Fibroblast of lung (primary cell): Measurements from ENCODE around the gene DHCR24. TPM values are rescaled to one million over a fixed set of nuclear protein-coding genes. Genes with fewer than 3 reads are reported as not detected.

Source experiments
- DNase-seq, 2 donors: peaks; one replicate each; pipeline versions ENCODE4 v3.0.0 to v3.0.0-alpha.2; 2010; ENCODE audit warnings: low read depth in 2 of 2
- H2AFZ ChIP-seq: 2 replicates; pipeline ENCODE4 v1.5.1; 2012; ENCODE audit warnings: low read length, control low read depth, inconsistent platforms
- H3K27ac ChIP-seq: 2 replicates; pipeline ENCODE4 v1.5.1; 2011; ENCODE audit warnings: low read length, control low read depth; ENCODE audit not compliant: insufficient read depth
- H3K27me3 ChIP-seq: 2 replicates; pipeline ENCODE4 v1.5.1; 2011; ENCODE audit warnings: mild to moderate bottlenecking, low read length; ENCODE audit not compliant: control insufficient read depth, insufficient read depth
- H3K36me3 ChIP-seq: 2 replicates; pipeline ENCODE4 v1.5.1; 2011; ENCODE audit warnings: low read length; ENCODE audit not compliant: control insufficient read depth, insufficient read depth
- H3K4me1 ChIP-seq: 2 replicates; pipeline ENCODE4 v1.5.1; 2011; ENCODE audit warnings: low read length; ENCODE audit not compliant: control insufficient read depth, insufficient read depth; ENCODE audit errors: extremely low read depth
- H3K4me2 ChIP-seq: 2 replicates; pipeline ENCODE4 v1.5.1; 2011; ENCODE audit warnings: low read length, control low read depth; ENCODE audit not compliant: insufficient read depth; ENCODE audit errors: extremely low read depth
- H3K4me3 ChIP-seq, 4 experiments: fragments of 200-600 bp in 1 of 4; sonication (generic) in 1 of 4; replicated peaks in 1 of 4; 2 replicates each; pipeline ENCODE4 v1.5.1; 2011 to 2016; ENCODE audit warnings: low read length in 4 of 4, low read depth in 3 of 4, mild to moderate bottlenecking in 3 of 4, control low read depth in 2 of 4, inconsistent platforms in 1 of 4, mixed read lengths in 1 of 4; ENCODE audit not compliant: insufficient read depth in 1 of 4; ENCODE audit errors: control extremely low read depth in 1 of 4
- H3K79me2 ChIP-seq: 2 replicates; pipeline ENCODE4 v1.5.1; 2012; ENCODE audit warnings: mild to moderate bottlenecking, low read length, inconsistent platforms; ENCODE audit not compliant: control insufficient read depth, insufficient read depth
- H3K9ac ChIP-seq: 2 replicates; pipeline ENCODE4 v1.5.1; 2011; ENCODE audit warnings: mild to moderate bottlenecking, low read length, control low read depth; ENCODE audit not compliant: insufficient read depth
- H3K9me3 ChIP-seq: 2 replicates; pipeline ENCODE4 v1.5.1; 2012; ENCODE audit warnings: low read depth, low read length; ENCODE audit not compliant: control insufficient read depth, insufficient read depth
- H4K20me1 ChIP-seq: 2 replicates; pipeline ENCODE4 v1.5.1; 2011; ENCODE audit warnings: low read length; ENCODE audit not compliant: control insufficient read depth, insufficient read depth; ENCODE audit errors: extremely low read depth
- EZH2 ChIP-seq: IDR thresholded peaks from 2 replicates; pipeline ENCODE4 v1.5.1; 2012; ENCODE audit warnings: low read length, control low read depth, mild to moderate bottlenecking; ENCODE audit errors: missing control alignments
- polyA plus RNA-seq, 2 donors: library from polyadenylated mRNA; depleted of rRNA in 1 of 2; stranded (reverse) in 1 of 2; unstranded in 1 of 2; fragments of >200 nt; gene quantifications; 2 replicates each; pipeline ENCODE4 v1.2.1, GENCODE V29; 2011 to 2012; ENCODE audit warnings: missing spikeins in 1 of 2
- total RNA-seq: library from RNA; depleted of rRNA; stranded (reverse); fragments of >200 nt; gene quantifications from 2 replicates; pipeline ENCODE4 v1.2.1, GENCODE V29; 2014
- TF ChIP-seq, protein P1 (sequence below), 2 donors: IDR thresholded peaks in 1 of 2; conservative IDR thresholded peaks in 1 of 2; 1 replicate in 1 of 2; 2 replicates in 1 of 2; pipeline ENCODE4 v1.5.1; 2011 to 2012; ENCODE audit warnings: low read length in 2 of 2, control low read depth in 1 of 2, inconsistent platforms in 1 of 2, low read depth in 1 of 2, mild to moderate bottlenecking in 1 of 2

The DHCR24 gene
- total and polyA plus RNA-seq, 2 donors (not counting 1 experiment from before 2014, with no cell fraction given), result 217 to 329 TPM

DNA sequence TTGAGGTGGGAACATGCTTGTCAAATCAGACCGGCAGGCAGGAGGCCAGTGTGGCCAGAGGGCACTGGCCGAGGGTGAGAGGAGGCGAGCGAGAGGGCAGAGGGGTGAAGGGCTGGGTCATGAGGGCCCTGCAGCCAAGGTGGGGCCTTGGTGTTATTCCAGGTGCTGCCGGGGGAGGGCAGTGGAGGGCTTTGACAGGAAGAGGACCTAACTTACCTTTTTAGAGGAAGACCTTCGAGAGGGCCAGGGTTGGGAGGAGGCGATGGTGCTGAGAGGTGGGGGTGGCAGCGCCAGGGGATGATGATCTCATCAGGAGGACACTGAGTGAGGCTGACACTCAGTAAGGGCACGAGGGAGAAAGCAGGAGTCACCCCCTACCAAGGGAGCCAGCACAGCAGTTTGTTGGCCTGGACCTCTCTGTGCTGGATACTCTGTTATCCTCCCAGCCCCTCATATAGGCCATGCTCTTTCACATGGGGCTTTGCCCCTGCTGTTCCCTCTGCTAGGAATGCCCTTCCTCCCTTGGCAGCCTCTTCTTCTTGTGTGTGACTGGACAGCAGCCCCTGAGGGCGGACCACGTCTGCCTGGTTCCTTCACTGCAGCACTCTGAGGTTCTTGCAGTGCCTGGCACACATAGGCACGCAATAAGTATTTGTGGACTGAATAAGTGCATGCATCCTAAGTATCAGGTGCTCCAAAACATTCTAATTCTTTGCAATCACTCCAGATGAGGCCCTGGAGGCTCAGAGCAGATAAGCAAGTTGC is 78.4 kb downstream of the DHCR24 start:
- Histone ChIP-seq H2AFZ (no peak overlapping the region), H3K27ac (no peak overlapping the region)

DNA sequence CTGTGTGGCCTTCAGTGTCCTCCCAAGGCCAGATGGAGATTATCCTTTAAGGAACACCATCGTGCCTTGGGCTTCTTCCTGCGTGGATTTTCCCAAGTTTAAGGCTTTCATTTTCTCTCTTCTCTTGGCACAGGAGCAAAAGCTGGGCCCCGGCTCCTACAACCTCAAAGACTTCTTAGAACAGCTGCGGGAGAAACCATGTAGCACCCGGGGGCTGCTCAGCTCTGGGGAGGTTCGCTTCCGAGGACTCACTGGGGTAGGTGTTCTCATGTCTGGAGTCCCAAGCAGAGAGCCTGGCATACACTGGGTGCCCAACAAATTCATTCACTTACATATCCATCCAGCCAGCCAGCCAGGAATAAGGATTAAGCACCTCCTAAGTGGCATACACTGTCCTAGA is 79.2 kb downstream of the DHCR24 start:
- Histone ChIP-seq H3K79me2 (no peaks in the 10 kb centered on the region), H3K27me3 (no peaks in the 10 kb centered on the region), H3K4me1 (no peaks in the 10 kb centered on the region), H3K9ac (no peak overlapping the region), H3K4me3 (no peak overlapping the region), H3K36me3 (no peaks in the 10 kb centered on the region), H4K20me1 (no peaks in the 10 kb centered on the region), H2AFZ (no peak overlapping the region), H3K4me2 (no peak overlapping the region), H3K27ac (no peak overlapping the region), H3K9me3 (no peaks in the 10 kb centered on the region)
- DNase-seq, result no peak
- TF ChIP-seq EZH2, result no peak
- TF ChIP-seq, protein P1, sequence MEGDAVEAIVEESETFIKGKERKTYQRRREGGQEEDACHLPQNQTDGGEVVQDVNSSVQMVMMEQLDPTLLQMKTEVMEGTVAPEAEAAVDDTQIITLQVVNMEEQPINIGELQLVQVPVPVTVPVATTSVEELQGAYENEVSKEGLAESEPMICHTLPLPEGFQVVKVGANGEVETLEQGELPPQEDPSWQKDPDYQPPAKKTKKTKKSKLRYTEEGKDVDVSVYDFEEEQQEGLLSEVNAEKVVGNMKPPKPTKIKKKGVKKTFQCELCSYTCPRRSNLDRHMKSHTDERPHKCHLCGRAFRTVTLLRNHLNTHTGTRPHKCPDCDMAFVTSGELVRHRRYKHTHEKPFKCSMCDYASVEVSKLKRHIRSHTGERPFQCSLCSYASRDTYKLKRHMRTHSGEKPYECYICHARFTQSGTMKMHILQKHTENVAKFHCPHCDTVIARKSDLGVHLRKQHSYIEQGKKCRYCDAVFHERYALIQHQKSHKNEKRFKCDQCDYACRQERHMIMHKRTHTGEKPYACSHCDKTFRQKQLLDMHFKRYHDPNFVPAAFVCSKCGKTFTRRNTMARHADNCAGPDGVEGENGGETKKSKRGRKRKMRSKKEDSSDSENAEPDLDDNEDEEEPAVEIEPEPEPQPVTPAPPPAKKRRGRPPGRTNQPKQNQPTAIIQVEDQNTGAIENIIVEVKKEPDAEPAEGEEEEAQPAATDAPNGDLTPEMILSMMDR (conservative IDR thresholded peaks at IDR 0.05 in 1 of 2, IDR thresholded peaks at IDR 0.05 in 1 of 2; ENCODE audit: low read depth in 1 of 2, low read length in 2 of 2), result no peak

More for the DNA sequence above, 78.4 kb downstream of the DHCR24 start:
- peaks cover 4% of the 10 kb centered on the region for H3K27me3 ChIP-seq
- no peak for TF ChIP-seq EZH2
- TF ChIP-seq, protein P1 (conservative IDR thresholded peaks at IDR 0.05 in 1 of 2, IDR thresholded peaks at IDR 0.05 in 1 of 2; ENCODE audit: low read depth in 1 of 2, low read length in 2 of 2), result peak; percentile 18 to 30
- H3K4me1 ChIP-seq, result no peaks in the 10 kb centered on the region
- H3K9ac ChIP-seq, result no peak overlapping the region
- no peak for DNase-seq
- H3K36me3 ChIP-seq, result no peaks in the 10 kb centered on the region
- H3K9me3 ChIP-seq, result no peaks in the 10 kb centered on the region
- no peak overlapping the region for H3K4me3 ChIP-seq
- no peaks in the 10 kb centered on the region for H4K20me1 ChIP-seq
- H3K4me2 ChIP-seq, result no peak overlapping the region
- H3K79me2 ChIP-seq, result no peaks in the 10 kb centered on the region

DNA sequence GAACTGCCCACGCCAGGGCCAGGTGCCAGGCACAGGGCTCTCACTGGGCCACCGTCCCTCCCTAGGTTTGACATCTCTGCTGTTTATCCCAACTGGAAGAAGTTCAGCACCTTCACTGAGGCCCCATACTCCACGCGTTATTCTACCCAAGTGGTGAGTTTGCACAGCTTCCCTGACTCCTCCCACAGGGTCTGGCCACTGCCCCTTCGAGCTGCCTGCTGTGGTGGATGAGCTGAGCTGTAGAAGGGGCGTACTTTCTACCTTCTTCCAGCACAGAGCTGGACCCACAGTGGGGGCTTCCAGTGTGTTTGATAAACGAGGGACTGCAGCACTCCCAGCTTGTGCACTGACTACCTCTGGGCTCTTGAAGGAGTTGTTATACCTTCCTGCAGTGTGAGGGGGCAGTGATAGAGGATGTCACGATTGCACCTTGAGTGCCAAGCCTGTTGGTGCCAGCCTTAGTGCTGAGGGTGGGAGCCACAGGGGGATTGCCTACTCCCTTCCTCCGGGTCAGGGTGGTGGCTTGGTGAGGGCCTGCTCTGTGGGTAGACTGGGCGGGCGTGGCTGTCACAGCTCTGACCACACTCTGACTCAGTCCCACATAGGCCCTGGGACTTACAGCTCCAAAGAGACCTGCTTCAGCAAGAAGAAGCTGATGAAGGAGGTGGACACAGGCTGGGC is 79.9 kb downstream of the DHCR24 start:
- no peak overlapping the region for H3K27ac ChIP-seq
- no peak overlapping the region for H2AFZ ChIP-seq
- H3K36me3 ChIP-seq, result no peaks in the 10 kb centered on the region
- no peaks in the 10 kb centered on the region for H3K9me3 ChIP-seq
- H3K4me3 ChIP-seq, result no peak overlapping the region
- H4K20me1 ChIP-seq, result no peaks in the 10 kb centered on the region
- no peak for TF ChIP-seq EZH2
- TF ChIP-seq, protein P1 (conservative IDR thresholded peaks at IDR 0.05 in 1 of 2, IDR thresholded peaks at IDR 0.05 in 1 of 2; ENCODE audit: low read depth in 1 of 2, low read length in 2 of 2), result no peak
- H3K9ac ChIP-seq, result no peak overlapping the region
- DNase-seq, result peak; percentile 25 to 43
- peaks cover under 1% of the 10 kb centered on the region for H3K27me3 ChIP-seq
- no peak overlapping the region for H3K4me2 ChIP-seq
- H3K4me1 ChIP-seq, result no peaks in the 10 kb centered on the region
- H3K79me2 ChIP-seq, result no peaks in the 10 kb centered on the region
